ENCODE results near the gene PI4K2A. TPM values are rescaled to one million over a fixed set of nuclear protein-coding genes. Genes with fewer than 3 reads are reported as not detected.
A peak's percentile ranks its signal among the peaks of the same experiment; 100 is the strongest.

Gene PI4K2A
- total RNA-seq, 1 donor from 2014 or later, result 11.9 TPM

DNA sequence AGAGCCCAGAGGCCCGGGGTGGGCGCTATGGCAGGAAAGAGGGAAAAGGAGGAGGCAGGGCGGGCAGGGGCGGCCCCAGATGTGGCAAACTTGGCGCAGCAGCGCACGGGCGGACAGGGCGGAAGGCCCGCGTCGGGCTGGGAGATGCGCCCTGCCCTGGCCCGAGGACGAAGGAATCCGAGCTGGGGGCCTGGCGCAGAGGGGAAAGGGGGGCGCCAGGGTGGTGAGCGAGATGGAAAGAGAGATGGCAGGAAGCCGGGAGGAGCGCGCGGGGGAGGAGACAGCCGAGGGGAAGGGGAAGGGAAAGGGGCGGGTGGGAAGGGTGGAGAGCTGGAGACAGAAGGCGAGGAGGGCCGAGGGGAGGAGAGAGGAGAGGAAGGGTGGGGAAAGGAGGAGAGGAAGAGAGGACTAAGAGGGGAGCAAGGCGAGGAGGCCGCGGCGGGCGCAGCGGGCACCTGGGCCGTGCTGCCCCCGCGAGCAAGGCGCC, 72.9 kb downstream of the PI4K2A start, which contains the start of gene MARVELD1:
Gene MARVELD1, plus strand, starts transcription at position 392 of the 487 bp plus-strand sequence. CDS start 147 bp downstream, outside the sequence.
- peaks cover 14% of the 10 kb centered on the region for H4K20me1 ChIP-seq (ENCODE audit: low read depth)
- peak within 1 kb of the TSS; percentile 98 for H3K4me3 Mint-ChIP-seq

GRCh38 chr10:97713826-97714400, 73.4 kb downstream of the PI4K2A start:
- no peaks in the 10 kb centered on the region for H3K36me3 ChIP-seq
- no peaks in the 10 kb centered on the region for H3K9me3 ChIP-seq (ENCODE audit: low read depth)
- H3K36me3 Mint-ChIP-seq, result peaks cover 1% of the 10 kb centered on the region
- H3K4me3 ChIP-seq, result peak overlapping the region; percentile 58
- peak overlapping the region; percentile 88 for H3K4me2 ChIP-seq
- peaks cover 42% of the 10 kb centered on the region for H3K4me1 Mint-ChIP-seq
- H3F3A ChIP-seq (ENCODE audit: low read depth), result peaks cover 43% of the 10 kb centered on the region
- DNase-seq (ENCODE audit: low spot score), result peak; percentile 92
- H3K9ac ChIP-seq, result no peak overlapping the region
- H3K27me3 Mint-ChIP-seq (ENCODE audit: insufficient read depth, low read depth), result peaks cover 7% of the 10 kb centered on the region
- TF ChIP-seq EZH2phosphoT487 (IDR thresholded peaks at IDR 0.05), result no peak
- TF ChIP-seq, protein P1, sequence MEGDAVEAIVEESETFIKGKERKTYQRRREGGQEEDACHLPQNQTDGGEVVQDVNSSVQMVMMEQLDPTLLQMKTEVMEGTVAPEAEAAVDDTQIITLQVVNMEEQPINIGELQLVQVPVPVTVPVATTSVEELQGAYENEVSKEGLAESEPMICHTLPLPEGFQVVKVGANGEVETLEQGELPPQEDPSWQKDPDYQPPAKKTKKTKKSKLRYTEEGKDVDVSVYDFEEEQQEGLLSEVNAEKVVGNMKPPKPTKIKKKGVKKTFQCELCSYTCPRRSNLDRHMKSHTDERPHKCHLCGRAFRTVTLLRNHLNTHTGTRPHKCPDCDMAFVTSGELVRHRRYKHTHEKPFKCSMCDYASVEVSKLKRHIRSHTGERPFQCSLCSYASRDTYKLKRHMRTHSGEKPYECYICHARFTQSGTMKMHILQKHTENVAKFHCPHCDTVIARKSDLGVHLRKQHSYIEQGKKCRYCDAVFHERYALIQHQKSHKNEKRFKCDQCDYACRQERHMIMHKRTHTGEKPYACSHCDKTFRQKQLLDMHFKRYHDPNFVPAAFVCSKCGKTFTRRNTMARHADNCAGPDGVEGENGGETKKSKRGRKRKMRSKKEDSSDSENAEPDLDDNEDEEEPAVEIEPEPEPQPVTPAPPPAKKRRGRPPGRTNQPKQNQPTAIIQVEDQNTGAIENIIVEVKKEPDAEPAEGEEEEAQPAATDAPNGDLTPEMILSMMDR (IDR thresholded peaks at IDR 0.05), result peak; percentile 45
- no peak for TF ChIP-seq EZH2 (IDR thresholded peaks at IDR 0.05)
- H3K27me3 ChIP-seq, result no peaks in the 10 kb centered on the region
- H4K20me1 ChIP-seq (ENCODE audit: low read depth), result peaks cover 14% of the 10 kb centered on the region
- H2AFZ ChIP-seq (replicated peaks), result peak overlapping the region; percentile 73
- H3K79me2 ChIP-seq (ENCODE audit: low read depth), result peaks cover 26% of the 10 kb centered on the region
- peak overlapping the region; percentile 98 for H3K4me3 Mint-ChIP-seq
- peak overlapping the region; percentile 97 for H3K27ac Mint-ChIP-seq
- no peak overlapping the region for H3K27ac ChIP-seq
- no peaks in the 10 kb centered on the region for H3K9me3 Mint-ChIP-seq
- peaks cover 35% of the 10 kb centered on the region for H3K4me1 ChIP-seq

More for the DNA sequence above, 72.9 kb downstream of the PI4K2A start, which contains the start of gene MARVELD1:
- H3F3A ChIP-seq (ENCODE audit: low read depth), result peaks cover 38% of the 10 kb centered on the region
- peaks cover 7% of the 10 kb centered on the region for H3K27me3 Mint-ChIP-seq (ENCODE audit: insufficient read depth, low read depth)
- H3K9ac ChIP-seq, result no peak within 1 kb of the TSS
- peak; percentile 79 for DNase-seq (ENCODE audit: low spot score)
- H2AFZ ChIP-seq (replicated peaks), result peak within 1 kb of the TSS; percentile 81
- H3K4me3 ChIP-seq, result peak within 1 kb of the TSS; percentile 58
- peaks cover 1% of the 10 kb centered on the region for H3K36me3 Mint-ChIP-seq
- H3K4me1 ChIP-seq, result peaks cover 30% of the 10 kb centered on the region
- no peak within 1 kb of the TSS for H3K27ac ChIP-seq
- no peaks in the 10 kb centered on the region for H3K27me3 ChIP-seq
- TF ChIP-seq, protein P1 (IDR thresholded peaks at IDR 0.05), result no peak
- H3K36me3 ChIP-seq, result no peaks in the 10 kb centered on the region
- no peaks in the 10 kb centered on the region for H3K9me3 Mint-ChIP-seq
- H3K4me2 ChIP-seq, result peak within 1 kb of the TSS; percentile 88
- H3K9me3 ChIP-seq (ENCODE audit: low read depth), result no peaks in the 10 kb centered on the region
- peaks cover 26% of the 10 kb centered on the region for H3K79me2 ChIP-seq (ENCODE audit: low read depth)
- peak within 1 kb of the TSS; percentile 97 for H3K27ac Mint-ChIP-seq
- peaks cover 38% of the 10 kb centered on the region for H3K4me1 Mint-ChIP-seq

DNA sequence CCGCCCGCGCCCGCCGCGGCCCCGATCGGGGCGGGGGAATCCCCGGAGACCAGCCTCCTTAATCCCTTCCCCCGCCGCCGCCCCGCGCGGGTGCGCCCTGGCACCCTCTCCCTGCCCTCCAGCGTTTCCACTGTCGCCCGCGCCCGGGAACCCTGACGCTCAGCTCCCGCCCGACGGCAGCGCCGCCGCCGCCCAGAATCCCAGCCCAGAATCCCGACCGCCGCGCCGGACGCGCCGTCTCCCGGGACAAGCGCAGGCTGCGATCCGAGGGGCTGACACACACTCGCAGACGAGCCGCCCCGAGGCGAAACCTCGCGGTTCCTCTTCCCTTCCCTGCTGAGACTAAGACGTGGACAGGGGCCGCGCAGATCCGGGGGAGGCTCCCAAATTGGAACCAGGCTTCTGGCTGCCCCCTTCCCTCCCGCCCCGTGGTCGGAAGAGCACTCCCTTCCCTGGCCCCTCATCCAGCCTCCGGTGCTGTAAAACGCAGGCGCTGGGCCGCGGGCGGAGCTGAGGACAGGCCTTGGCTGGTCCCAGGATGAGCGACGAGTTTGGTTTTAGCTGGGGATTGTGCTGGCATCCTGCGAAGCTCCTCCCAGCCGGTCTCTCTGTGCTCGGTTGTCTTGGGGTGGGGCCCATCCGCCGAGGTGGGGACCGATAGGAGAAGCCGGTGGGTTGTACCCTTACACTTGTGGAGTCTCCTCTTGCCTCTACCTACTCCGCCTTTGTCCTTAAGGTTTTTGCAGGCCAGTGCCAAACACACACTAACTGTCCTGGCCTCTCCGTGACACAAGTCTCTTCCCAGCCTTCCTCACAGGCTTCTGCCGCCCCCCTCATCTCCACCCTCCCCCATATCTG, 74.2 kb downstream of the PI4K2A start:
- H3K4me1 ChIP-seq, result peaks cover 42% of the 10 kb centered on the region
- no peaks in the 10 kb centered on the region for H3K27me3 ChIP-seq
- peaks cover 3% of the 10 kb centered on the region for H3K27me3 Mint-ChIP-seq (ENCODE audit: insufficient read depth, low read depth)
- H3K36me3 Mint-ChIP-seq, result peaks cover 1% of the 10 kb centered on the region
- H3K4me3 Mint-ChIP-seq, result peak overlapping the region; percentile 98
- peak; percentile 83 for DNase-seq (ENCODE audit: low spot score)
- H3K27ac ChIP-seq, result no peak overlapping the region
- peaks cover 26% of the 10 kb centered on the region for H3K79me2 ChIP-seq (ENCODE audit: low read depth)
- peaks cover 50% of the 10 kb centered on the region for H3F3A ChIP-seq (ENCODE audit: low read depth)
- H4K20me1 ChIP-seq (ENCODE audit: low read depth), result peaks cover 14% of the 10 kb centered on the region
- H2AFZ ChIP-seq (replicated peaks), result peak overlapping the region; percentile 73
- H3K4me1 Mint-ChIP-seq, result peaks cover 44% of the 10 kb centered on the region
- H3K27ac Mint-ChIP-seq, result no peak overlapping the region
- no peaks in the 10 kb centered on the region for H3K36me3 ChIP-seq
- peak overlapping the region; percentile 58 for H3K4me3 ChIP-seq
- H3K9me3 Mint-ChIP-seq, result no peaks in the 10 kb centered on the region
- no peak overlapping the region for H3K9ac ChIP-seq
- peak overlapping the region; percentile 87 for H3K4me2 ChIP-seq
- H3K9me3 ChIP-seq (ENCODE audit: low read depth), result no peaks in the 10 kb centered on the region
- TF ChIP-seq EZH2 (IDR thresholded peaks at IDR 0.05), result no peak
- TF ChIP-seq, protein P1 (IDR thresholded peaks at IDR 0.05), result peak; percentile 2

Data from neural progenitor cell (in vitro differentiated cells).